SIG-M5 treated with dmso at 0.1 percent for 504 hours (cell line): ENCODE results near the gene TNNI3K.

Experiments
- DNase-seq: peaks from one replicate; lab custom pipeline; 2025; ENCODE audit not compliant: unreplicated experiment; lab: John Stamatoyannopoulos, UW

TNNI3K gene

DNA sequence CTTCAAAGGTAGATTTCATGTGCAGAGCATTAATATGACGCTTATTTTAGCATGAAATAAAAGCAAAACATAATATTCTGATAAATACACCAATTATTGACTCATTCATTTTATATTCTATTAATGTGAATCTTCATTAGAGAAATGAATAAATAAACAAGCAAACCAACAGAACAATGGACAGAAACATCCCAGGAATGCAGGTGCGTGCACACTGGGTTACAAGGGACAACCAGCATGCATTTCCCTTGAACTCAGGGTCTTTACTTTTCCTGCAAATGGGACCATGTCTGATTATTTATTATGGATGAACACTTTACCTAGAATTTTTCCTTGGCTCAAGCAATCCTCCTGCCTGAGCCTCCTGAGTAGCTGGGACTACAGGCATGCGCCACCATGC lies 263.7 kb downstream of the TNNI3K start:
- no peak for DNase-seq

DNA sequence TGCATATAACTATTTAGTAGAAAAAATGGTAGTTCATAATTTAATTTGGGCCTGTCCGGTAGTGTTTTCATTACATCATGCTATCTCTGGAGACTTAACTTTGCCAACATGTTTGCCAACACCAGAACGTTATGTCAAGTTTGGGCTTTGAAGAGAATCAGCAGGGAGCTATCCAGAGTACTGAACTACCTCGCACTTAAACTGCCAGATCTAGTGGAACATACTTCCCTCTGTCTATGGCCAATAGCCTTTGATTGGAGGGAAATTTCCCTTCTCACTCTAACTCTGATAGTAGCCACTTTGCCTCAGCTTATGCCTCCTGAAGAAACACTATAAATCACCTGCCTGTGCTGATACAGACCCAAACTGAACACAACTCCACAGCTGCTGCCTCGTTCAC lies 267.2 kb downstream of the TNNI3K start:
- peak; percentile 43 for DNase-seq

GRCh38 chr1:74502858-74503257 lies 267.7 kb downstream of the TNNI3K start:
- DNase-seq: no peak

GRCh38 chr1:74504125-74504932 lies 269.1 kb downstream of the TNNI3K start:
- peak; percentile 37 for DNase-seq

DNA sequence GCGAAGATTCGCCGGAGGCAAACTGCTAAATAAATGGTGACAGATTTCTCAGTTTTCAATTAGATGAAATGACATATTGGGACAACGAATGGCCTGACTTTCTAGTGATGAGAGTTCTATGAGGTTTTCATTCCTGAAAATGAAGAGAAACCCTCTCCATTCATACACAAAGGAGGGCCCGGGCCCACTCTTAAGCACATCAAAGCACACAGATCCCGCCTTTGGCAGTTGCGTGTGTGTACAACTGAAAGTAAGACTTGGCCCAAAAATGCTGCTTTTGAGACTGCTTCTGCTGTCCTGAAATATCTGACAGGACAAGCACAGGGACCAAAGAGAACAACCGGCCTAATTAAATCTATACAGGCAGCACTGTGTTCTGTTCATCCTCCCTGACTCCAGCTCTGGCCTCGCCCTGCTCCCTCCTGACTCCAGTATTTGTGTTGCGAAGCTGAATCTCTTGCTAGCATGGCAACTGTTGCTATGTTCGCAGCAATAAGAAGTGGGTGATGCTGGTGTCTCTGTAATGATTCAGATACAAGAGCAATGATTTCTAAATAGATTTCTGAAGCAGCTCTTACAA lies 269.8 kb downstream of the TNNI3K start:
- no peak for DNase-seq

- DNase-seq: no peak
These were observed 270.9 kb downstream of the TNNI3K start for GRCh38 chr1:74505928-74506710.

GRCh38 chr1:74508449-74508848 lies 273.3 kb downstream of the TNNI3K start:
- DNase-seq: no peak

- no peak for DNase-seq
These were observed 277.2 kb downstream of the TNNI3K start, which contains the start of gene LRRC53 for GRCh38 chr1:74512170-74512915. TSS of gene LRRC53 (minus strand) at chr1:74512611. CDS start at chr1:74483349, 29,262 bp downstream.

DNA sequence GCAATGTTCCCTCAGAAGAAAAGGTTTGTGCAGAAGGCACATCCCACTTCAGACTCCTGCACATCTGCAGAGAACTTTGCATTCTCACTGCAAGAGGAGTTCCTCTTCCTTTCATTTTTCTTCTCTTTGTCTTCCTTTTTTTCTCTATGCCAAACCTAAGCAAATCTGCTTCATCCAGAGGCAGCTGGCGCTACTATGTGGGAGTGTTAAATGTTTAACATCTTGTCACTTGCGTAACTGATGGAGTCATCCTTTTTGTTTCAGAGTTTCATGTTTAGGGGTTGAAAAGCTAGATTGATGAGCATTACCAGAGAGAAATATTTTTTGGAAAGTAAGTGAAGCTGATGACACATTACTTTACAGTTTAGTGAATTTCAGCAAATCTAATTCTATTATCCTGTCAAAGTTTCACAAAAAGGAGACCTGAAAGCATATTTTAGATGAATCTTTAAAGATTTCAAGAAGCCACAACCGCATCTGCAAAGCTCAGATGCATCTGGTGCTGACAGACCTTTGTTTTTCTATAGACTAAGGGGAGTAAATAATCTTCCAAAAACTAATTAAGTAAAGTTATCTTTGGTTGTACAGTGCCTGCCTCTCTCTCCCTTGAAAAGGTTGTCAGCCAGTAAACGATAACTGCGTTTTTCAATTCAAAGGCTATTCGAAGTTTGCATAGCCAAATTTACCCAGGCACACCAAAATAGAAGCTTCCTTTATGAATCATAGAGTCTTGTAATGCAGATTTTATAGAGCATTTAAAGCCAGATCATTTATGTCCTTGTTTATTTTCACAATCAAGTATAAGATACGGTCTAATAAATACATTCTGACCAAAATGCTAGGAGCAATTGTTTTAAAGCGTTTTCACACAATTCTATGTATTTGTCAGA lies 278.5 kb downstream of the TNNI3K start:
- no peak for DNase-seq

DNA sequence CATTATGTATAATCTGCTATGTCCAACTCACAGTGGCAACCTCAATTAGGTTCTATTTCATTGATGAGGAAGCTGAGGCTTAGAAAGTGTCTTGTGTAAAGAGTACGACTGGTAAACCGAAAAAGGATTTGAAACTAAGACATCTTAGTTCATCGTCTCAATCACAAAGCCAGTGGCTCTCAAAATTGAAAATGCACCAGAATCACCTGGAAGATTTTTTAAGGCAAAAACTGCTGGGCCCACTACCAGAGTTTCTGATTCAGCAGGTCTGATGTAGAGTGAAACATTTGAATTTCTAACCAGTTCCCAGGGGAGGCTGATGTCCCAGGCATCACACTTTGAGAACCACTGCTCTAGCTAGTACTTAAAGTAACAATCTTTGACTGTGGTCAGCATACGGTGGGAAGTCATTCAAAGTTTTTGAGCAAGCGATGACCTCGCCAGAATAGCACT lies 282.4 kb downstream of the TNNI3K start:
- DNase-seq: no peak

DNA sequence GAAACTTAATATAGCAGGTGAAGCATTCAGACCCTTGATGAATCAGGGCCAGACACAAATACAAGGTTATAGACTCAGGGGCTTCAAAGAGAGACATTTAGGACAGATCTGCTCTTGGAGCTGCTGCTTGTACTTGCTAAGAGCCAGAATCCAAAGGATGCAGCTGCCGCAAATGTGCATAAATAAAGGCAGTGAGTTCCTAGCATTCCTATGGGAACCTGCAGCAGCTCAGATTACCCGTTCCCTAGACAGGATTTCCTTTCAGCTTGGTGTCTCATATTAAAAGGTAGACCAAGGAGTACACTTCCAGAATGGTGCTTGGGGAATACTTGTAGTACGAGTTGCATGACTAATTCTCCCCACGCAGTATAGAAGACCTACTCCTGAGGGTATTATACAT lies 287.0 kb downstream of the TNNI3K start:
- DNase-seq: no peak

- no peak for DNase-seq
These were observed 288.8 kb downstream of the TNNI3K start for GRCh38 chr1:74523873-74524480.

DNA sequence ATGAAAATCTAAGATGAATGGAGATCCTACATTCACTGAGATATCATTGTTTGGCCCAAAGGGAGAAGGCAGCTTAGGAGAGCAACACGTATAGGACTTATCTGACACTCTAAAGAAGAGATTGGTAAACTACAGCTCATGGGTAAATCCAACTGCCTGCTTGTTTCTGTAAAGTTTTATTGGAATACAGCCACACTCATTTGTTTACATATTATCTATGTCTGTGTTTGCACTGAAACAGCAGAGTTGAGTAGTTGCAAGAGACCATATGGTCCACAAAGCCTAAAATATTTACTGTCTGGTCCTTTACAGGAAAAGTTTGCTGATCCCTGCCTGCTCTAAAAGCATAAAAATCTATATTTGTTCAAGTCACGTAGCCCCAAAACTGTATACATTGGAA lies 291.5 kb downstream of the TNNI3K start:
- no peak for DNase-seq

DNA sequence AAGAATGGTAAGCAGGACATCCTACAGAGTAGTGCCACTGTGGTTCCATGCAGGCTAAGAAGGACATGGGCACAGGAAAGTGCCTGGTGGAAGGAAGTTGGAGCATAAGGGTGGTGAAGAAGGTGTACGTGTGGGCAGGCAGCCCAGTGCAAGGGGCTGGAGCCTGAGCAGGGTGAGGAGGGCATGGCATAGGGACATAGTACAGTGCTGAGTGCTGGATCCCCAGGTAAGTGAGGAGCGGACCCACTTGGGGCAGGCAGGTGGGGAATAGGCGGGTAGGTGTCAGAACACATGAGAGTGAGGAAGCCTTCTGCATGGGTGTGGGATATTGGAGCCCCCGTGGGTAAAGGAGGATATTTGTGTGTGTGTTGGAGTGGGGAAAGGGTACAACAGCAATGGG lies 292.9 kb downstream of the TNNI3K start:
- DNase-seq: no peak

DNA sequence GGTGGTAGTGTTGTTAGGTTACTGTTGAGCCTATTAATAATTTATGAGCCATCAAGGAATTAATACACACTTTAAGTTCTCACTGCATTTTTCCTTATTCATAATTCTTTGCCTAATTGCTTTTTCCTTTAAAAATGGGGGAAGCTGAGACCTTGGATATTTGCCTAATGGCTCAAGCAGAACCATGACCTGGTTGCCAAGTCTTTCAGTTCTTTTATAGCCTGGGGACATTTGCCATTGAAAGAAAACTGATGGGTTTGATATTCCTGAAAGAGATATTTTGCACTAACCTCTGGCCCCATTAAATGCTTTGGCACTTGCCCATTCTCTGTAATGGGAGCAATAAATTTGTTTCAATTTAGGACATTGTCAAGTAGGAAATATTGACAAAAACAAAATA lies 295.7 kb downstream of the TNNI3K start:
- DNase-seq: no peak

GRCh38 chr1:74531796-74532195 lies 296.6 kb downstream of the TNNI3K start:
- no peak for DNase-seq

DNA sequence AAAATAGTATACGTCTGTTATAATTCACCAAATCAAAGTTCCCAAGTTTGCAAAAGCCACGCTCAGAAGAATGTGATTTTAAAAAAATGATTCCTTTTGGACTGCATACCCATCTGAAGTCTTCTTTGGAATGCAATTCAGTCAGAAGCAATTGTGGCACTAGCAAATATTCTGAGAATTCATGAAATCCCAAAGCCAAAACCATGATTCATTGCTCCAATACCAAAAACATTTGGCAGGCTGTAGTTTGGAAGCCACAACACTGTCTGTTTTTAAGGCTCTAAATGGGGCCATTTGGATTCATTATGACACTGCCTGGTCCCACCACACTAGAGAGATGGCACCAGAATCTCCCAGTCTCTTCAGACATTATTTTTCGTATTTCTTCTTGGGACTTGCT lies 299.1 kb downstream of the TNNI3K start:
- DNase-seq: no peak

- DNase-seq: no peak
These were observed 310.6 kb downstream of the TNNI3K start for GRCh38 chr1:74545821-74546220.

- DNase-seq: no peak
These were observed 314.0 kb downstream of the TNNI3K start for GRCh38 chr1:74548961-74549750.
